GM21576 (cell line): ENCODE data around the gene KIAA1191.
"Not testable (repeated sequence)": the region's sequence is repeated elsewhere in the genome, so short reads cannot be mapped to it uniquely, and the experiment has no call there.

Source experiments
- ATAC-seq: cut with Tn5 transposase; IDR thresholded peaks from one replicate; pipeline ENCODE4 v1.9.1; 2021; ENCODE audit warnings: mild to moderate bottlenecking, moderate library complexity; ENCODE audit not compliant: unreplicated experiment

Gene KIAA1191, protein sequence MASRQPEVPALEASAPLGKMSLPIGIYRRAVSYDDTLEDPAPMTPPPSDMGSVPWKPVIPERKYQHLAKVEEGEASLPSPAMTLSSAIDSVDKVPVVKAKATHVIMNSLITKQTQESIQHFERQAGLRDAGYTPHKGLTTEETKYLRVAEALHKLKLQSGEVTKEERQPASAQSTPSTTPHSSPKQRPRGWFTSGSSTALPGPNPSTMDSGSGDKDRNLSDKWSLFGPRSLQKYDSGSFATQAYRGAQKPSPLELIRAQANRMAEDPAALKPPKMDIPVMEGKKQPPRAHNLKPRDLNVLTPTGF

DNA sequence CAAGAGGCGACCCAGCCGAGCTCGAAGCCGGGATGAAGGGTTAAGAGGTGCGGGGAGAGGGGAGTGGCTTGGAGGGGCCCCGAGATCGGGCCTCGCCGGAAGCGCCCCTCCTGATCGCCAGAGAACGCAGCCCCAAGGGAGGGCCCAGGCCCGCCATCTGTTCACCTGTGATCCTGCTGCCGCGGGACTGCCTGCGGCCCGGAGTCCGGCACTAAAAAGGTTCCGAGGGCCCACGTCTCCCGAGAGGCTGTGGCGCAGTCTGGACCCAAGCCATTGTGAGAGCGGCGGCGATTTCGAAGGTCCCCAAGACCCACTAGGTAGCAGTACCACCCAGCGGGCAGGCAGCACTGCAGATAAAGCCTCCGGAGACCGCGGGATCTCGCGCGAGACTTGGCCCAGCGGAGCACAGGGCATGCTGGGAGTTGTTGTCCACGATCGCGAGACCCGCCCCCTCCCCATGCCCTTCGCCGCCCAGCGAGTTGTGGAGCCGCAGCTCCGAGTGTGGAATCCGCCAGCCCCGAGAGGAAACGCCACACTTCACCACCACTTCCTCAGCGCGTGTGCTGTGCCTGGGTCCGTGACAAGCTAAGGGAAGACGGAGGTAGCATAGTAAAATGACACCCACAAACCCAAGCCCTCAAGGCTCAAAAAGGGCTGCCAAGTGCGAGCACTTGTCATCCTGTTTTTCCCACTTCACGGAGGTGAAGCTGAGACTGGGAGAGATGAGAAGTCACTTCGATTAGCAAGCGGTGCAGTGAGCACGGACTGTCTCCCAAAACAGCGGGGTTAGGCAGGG lies at the start of gene KIAA1191:
Gene KIAA1191, minus strand, starts transcription at position 328 of the 796 bp plus-strand sequence. CDS start 2,256 bp downstream, outside the sequence.
- peak; percentile 83 for ATAC-seq

DNA sequence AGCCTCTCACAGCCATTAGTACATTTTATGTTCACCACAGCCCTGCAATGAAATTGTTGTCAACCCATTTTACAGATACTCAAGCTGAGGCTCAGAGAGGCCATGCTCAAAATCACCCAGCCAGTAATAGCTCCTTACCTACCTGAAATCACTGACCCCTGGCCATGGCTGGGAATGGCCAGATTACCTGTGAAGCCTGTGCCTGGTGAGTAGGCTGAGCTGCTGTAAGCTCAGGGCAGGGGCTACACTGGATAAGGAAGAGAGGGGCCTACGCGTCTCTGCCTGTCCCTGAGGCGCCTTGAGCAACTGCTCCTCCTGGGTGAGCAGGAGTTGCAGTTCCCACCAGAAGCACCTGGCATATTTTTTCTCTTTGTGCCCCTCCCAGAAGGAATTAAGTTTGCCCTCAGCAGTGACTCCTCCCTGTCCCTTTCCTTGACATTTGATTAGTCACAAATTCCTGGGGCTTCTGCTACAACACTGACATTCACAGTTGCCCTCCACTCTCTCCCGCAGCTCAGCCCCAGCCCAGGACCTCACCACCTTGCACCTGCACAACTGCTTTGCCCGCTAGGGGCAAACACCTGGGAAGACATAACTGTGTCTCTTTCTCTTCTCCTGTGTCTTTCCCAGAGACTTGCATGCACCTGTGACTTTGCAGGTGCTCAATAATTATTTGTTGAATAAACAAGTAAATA lies 49.1 kb upstream of the KIAA1191 start:
- no peak for ATAC-seq

DNA sequence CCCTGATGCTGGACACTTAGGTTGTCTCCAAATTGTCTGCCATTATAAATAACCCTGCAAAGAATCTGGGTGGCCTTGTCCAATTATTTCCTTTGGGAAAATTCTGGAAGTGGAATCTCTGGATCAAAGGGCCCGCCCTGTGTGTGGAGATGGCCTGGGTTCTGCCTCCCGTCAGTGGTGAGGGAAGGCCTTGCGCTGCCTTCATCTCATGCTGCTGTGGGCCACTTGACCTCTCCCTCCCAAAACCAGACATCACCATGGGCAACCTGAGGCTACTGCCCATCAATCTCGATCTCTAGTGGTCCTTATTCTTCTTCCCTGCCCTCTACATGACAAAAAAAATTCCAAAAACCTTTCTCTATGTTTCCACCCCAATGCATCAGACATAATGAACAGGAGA lies 48.2 kb upstream of the KIAA1191 start:
- no peak for ATAC-seq

DNA sequence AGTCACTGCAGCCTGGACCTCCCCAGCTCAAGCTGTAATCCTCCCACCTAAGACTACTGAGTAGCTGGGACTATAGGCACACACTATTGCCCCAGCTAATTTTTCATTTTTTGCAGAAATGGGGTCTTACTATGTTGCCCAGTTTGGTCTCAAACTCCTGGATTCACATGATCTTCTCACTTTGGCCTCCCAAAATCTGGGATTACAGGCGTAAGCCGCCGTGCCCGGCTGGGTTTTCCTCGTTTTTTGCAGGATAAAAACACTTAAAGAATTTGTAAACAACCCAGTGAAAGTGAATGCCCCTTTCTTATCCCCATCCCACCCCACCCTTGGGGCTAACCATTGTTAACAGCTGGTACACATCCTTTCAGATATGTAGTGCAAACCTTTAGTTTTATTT lies 47.0 kb upstream of the KIAA1191 start:
- ATAC-seq = no peak

DNA sequence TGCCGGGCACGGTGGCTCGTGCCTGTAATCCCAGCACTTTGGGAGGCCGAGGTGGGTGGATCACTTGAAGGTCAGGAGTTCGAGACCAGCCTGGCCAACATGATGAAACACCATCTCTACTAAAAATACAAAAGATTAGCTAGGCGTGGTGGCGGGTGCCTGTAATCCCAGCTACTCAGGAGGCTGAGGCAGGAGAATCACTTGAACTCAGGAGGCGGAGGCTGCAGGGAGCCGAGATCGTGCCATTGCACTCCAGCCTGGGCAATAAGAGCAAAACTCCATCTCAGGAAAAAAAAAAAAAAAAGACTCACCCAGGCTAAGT lies 46.6 kb upstream of the KIAA1191 start:
- not testable (repeated sequence) for ATAC-seq

DNA sequence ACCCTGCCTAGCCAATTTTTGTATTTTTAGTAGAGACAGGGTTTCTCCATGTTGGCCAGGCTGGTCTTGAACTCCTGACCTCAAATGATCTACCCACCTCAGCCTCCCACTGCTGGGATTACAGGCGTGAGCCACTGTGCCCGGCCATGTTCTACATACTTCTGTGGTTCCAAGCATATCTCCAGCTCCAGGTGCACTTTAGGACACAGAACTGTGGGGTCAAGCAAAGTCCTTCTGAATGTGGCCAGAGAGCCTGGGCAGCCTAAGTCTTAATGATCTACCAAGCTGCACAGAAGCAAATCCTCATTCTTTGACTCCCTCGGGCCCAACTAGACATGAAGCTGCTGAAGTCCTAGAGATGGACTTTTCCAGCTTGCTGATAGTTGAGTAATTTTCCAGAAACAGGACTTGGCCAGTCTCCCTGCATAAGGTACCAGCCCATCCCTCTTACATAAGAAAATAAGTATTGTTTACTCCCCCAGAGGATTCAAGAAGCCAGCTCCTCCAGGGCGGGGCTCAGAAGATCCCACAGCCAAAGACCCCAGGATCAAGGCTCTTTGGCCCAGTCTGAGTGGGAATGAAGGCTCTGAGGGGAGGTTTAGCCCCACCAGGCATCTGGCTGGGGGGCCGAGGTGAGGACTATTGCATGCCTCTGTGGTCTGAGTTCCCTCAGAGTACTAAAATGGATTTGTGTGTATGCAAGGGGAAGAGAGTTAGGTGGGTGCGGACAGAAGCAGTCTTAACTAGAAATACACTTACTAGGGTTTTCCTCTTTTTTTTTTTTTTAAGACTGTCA lies 46.1 kb upstream of the KIAA1191 start:
- ATAC-seq = no peak

DNA sequence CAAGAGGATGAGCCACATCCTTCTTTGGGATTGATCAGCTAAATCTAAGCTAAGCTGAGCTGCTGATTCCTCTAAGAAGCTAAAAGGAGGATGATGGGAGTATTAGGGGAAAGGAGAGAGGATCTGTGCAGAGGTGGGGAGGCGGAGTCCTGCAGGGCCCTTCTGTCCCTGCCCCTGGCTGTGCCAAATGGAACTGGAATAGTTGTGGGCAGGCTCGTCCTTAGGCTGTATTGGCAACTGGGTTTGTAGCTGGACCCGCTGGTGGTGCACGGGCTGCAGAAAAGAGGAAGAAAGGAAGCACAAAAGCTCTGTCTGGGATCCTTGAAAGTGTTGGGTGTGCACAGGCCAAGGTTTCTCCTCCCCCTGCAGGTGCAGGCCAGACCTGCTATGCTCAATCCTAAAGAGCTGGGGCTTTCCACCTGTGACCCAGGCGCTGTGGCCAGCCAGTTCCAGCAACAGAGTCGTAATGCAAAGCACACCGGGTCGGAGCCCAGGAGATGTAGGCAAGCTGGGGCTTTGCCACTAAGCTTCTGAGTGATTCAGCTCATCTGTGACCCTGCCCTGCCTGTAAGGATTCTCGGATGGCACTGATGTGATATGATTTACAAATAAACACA lies 45.0 kb upstream of the KIAA1191 start:
- ATAC-seq = no peak

DNA sequence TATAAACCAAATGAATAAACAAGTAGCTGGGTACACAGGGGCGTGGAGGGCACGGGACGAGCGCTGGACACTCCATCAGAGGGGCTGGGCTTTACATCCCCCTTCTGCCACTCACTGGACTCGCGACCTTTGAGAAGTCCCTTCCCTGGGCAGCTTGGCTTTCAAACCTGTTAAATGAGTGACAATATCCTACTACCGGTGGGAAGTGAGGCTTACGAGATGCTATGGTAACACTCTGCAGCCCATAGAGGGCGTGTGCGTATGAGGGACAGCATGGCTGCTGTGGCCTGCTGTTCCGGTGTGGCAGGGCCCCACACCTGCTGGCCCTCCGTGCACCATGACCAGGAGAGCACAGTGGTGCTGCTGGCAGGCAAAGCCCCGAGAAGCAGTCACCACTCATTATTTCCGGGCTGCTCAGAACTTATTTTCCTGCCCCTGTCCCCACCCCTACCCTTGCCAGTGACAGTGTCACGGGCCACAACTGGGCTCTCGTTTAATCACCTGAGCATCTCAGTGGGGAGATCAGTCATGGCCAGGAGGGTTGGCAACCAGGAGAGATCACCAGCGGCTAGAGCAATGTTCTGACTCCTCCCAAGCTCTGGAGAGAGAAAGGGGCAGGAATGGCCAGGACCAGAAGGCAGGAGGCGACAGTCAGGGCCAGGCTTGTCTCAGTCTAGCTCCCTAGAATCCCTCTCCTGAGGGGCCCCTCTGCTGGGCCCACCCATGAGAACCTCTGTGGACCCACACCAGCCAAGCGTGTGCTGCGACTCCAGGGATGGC lies 44.3 kb upstream of the KIAA1191 start:
- no peak for ATAC-seq

DNA sequence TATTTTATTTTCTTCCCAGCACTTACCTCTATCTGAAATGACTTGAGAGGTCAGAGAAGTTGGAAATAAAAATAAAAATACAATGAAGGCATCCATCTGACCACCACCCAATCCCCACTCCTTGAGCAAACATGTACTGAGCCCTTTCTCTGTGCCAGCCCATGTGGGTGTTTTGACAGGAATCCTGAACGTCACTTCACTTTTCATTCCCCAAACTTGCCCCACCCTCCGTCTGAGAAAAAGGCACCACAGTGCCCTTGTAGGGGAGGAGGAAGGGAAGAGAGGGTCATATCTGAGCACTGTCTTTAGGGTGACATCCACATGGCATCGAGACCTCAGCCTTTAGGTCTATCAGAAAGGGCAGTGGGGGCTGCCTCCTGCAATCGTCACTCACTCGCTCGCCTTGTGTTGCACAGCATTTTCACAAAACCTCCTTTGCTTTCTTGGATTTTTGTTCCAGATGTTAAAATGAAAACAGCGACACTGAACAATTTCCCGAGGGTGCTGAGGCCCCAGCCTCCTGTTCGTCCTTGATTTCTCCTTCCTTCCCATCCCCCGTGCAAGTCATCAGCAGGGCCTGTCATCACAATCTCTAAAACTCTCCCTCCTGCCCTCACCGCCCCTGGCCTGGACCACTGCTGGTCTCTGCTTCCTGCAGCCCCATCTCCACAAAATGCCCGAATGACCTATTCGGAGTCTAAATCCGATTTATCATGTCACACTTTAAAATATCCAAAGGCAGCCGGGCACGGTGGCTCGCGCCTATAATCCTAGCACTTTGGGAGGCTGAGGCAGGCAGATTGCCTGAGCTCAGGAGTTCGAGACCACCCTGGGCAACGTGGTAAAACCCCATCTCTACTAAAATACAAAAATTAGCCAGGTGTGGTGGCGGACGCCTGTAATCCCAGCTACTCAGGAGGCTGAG lies 40.0 kb upstream of the KIAA1191 start:
- ATAC-seq = no peak

DNA sequence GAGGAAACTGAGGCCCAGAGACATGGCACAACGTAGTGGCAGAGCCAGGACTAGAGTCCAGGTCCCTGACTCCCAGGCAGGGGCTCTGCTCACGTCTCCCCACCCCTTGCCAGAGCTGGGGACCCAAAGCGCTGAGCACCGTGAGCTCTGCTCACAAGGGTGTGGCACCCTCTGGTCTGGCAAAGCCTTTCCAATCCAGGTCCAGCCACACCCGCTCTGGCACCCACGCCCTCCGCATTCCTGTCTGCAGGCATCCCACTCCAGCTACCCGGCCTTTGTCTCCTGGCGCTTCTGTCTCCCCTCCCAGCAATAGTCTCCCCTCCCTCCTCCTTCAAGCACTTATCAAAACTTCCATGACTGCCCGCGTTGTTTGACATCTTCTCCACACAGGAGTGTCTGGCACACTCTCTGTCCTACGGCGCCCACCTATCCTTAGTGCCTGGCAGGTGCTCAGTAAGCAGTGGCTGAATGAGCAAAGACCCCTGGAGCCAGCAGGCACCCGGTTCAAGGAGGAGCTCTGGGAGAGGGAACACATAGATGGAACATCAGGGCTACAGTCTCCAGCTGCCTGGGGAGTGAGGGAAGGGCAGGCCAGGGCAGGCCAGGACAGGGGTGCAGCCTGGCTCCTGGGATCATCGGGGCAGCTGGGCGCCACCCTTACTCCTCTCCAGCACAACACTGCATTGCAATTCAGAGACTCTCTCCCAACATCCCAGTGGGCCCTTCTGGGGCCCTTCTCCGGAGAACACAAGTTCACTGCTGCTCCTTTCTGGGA lies 39.0 kb upstream of the KIAA1191 start:
- ATAC-seq = no peak

DNA sequence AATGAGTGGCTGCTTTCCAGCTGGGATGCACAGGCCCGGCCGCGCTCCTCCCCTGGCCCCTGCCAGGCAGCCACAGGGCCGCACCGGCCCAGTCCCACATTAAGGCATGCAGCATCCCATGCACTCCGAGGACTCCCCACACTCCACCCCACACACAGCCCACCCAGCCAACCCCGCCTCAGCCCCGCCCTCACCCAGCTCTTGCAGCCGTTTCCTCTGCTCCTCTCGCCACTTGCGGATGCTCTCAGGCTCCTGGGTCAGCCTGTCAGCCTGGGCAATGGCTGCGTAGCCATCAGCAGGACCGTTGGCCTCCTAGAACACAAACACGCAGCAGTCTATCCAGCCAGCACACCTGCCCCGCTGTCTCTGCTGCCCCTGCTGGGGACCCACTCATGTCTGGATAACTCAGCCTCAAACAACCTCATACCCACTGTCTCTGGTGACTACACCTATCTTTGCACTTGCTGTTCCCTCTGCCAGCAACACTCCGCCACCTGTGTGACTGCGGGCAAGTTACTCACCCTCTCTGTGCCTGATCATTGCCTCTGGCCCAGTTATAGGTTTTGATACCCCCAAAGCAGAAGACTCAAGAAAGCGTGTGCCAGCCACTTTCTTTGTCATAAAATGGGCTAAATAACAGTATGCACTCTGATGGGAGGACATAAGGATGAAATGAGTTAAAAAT lies 36.3 kb upstream of the KIAA1191 start:
- no peak for ATAC-seq

DNA sequence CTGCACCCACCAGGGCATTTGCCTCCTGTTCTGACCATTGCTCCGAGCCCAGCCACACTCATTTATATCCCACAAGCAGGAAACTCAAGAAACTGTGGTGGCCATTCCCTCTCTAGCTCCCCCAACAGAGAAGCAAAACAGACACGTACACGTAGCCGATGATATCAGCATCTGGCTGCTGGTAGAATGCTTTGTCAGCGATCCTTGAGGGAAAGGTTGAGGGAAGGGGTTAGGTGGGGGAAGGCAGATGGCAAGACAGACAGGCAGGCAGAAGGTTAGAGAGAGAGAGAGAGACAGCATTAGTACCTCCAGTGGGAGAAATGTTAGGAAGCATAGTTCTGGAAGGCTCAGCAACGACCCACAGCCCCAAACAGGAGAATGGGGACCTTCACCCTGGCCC lies 34.8 kb upstream of the KIAA1191 start:
- no peak for ATAC-seq

DNA sequence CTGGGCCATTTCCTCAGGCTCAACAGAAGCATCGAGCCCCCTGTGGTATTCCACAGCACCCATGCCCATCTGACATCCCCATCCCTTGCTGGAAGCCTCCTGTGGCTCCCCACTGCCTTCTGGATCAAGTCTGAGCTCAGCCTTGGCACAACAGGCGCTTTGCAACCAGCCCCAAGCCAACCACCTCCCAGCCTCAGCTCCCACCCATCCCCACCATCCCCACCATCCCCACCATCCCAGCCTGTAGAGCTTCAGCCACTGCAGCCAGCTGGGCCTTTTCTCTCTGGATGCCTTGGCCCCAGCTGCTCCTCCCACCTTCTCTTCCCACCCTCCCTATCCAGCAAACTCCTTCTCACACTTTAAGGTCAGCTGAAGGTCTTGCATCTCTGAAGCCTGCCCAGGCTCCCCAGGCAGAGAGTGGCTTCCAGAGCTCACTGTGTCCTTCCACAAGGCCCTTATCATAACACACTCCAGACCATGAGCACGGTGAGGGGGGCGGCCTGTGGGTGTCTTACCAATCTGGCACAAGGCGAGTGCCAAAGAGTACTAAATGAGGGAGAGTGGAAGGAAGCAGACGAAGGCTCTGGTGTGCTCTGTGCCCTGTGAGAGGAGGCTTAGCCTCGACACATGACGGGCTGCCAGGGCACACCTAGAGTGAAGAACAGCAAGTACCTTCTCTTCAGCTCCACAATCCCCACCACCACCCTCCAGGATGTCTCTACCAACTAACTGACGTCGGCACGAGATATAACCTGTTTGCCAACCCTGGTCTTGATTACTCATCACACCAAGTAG lies 33.5 kb upstream of the KIAA1191 start:
- ATAC-seq = no peak

DNA sequence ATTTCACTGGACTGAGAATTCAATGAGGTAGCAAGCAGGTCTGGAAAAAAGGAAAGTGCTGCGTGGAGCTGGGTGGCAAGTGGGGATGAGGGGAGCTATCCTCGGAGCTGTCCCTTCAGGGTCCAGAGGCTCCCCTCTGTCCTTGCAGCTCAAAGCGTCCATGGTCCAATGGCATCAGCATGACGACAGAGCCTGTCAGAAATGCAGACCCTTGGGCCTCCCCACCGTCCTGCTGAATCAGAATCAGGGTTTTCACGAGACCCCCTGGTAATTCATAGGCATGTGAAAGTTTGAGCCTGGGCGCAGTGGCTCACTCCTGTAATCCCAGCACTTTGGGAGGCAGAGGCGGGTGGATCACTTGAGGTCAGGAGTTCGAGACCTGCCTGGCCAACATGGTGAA lies 32.5 kb upstream of the KIAA1191 start:
- ATAC-seq = no peak

DNA sequence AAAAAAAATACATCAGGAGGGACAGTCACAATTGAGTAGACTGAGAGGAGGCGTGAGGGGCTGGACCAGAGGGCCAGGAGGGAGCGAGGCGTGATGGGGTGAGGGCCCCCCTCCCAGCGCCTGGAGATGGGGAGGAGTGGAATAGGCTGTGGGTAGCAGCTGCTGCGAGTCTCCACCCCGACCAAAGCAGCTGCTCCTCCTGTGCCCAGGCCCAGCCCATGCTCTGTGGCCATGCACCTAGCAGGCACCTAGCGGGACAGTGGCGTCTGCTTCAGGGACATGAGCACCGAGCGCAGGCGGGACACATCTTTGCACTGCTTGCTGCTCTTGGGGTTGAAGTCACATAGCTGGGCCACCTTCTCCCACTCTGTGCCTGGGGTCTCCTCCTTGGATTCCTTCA lies 31.0 kb upstream of the KIAA1191 start:
- ATAC-seq = no peak

DNA sequence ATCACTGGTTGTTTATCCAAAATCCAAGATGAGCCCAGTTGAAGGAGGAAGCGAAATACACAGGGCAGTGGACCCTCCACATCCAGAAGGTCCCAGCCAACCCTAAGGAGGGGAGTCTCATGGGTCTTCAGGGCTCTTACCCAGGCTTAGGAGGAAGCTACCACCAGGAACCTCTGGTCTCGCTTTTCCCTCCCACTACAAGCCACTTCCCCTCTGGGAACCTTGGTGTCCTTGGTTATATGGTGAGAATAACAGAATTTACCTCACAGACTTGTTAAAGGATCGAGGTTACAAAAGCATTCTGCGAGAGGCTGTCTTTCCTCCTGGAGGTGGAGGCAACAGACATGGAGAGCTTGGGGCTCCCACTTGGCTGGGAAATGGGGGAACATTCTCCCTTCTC lies 30.4 kb upstream of the KIAA1191 start:
- no peak for ATAC-seq

DNA sequence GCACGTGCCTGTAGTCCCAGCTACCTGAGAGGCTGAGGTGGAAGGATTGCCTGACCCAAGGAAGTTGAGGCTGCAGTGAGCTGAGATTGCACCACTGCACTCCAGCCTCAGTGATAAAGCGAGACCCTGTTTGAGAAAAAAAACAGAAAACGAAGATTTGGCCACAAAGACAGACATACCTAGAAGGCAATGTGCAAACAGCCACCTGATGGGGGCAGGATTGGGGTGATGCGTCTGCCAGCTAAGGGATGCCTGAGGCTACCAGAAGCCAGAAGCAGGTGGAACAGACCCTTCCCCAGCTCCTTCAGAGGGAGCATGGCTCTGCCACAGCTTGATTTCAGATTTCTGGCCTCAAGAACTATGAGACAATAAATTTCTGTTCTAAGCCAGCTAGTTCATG lies 29.9 kb upstream of the KIAA1191 start:
- no peak for ATAC-seq
